Heart left ventricle (tissue), 16 donors: ENCODE data around the gene NOSTRIN. TPM values are rescaled to one million over a fixed set of nuclear protein-coding genes. Genes with fewer than 3 reads are reported as not detected.

ENCODE experiments used
- ATAC-seq, 4 donors: fragments of 200-7000 bp; cut with Tn5 transposase; one replicate each; pipeline ENCODE4 v1.9.1; 2020 to 2022; ENCODE audit warnings: moderate library complexity in 4 of 4, mild to moderate bottlenecking in 3 of 4, moderate number of reproducible peaks in 1 of 4
- DNase-seq, 5 donors: peaks; one replicate each; pipeline ENCODE4 v3.0.0-alpha.2; 2020
- H3K27ac ChIP-seq, 12 donors: fragments of 200-600 bp; sonication (generic) in 4 of 12; one replicate each; pipeline versions ENCODE4 v1.5.0 to v1.8.0; 2016 to 2022; ENCODE audit warnings: mild to moderate bottlenecking in 2 of 12
- H3K27me3 ChIP-seq, 9 donors: fragments of 200-600 bp; sonication (generic) in 2 of 9; one replicate each; pipeline versions ENCODE4 v1.5.1 to v1.8.0; 2016 to 2022; ENCODE audit warnings: mild to moderate bottlenecking in 3 of 9
- H3K36me3 ChIP-seq, 9 donors: fragments of 200-600 bp; sonication (generic) in 2 of 9; one replicate each; pipeline versions ENCODE4 v1.5.0 to v1.8.0; 2018 to 2022; ENCODE audit warnings: mild to moderate bottlenecking in 2 of 9
- H3K4me1 ChIP-seq, 12 donors: fragments of 200-600 bp; sonication (generic) in 4 of 12; one replicate each; pipeline versions ENCODE4 v1.5.0 to v1.8.0; 2016 to 2022; ENCODE audit warnings: mild to moderate bottlenecking in 3 of 12
- H3K4me3 ChIP-seq, 12 donors: fragments of 200-600 bp; sonication (generic) in 4 of 12; one replicate each; pipeline versions ENCODE4 v1.5.0 to v1.8.0; 2017 to 2022; ENCODE audit warnings: mild to moderate bottlenecking in 9 of 12, moderate library complexity in 4 of 12
- H3K9me3 ChIP-seq, 12 donors: fragments of 200-600 bp; sonication (generic) in 4 of 12; one replicate each; pipeline versions ENCODE4 v1.5.0 to v1.8.0; 2016 to 2022; ENCODE audit warnings: mild to moderate bottlenecking in 1 of 12
- POLR2A ChIP-seq, 2 donors: fragments of 450-650 bp; IDR thresholded peaks; one replicate each; pipeline ENCODE4 v1.6.1; 2017; ENCODE audit warnings: antibody characterized with exemption in 2 of 2, mild to moderate bottlenecking in 2 of 2, moderate library complexity in 2 of 2
- WGBS, 4 donors: extraction: QIAGEN DNeasy Blood & Tissue Kit in 2 of 4; methylation state at CpG; one replicate each; pipeline versions ENCODE4 v1.1.5 to v1.1.7; 2013 to 2018; 5-methylcytosine and 5-hydroxymethylcytosine counted together
- intact Hi-C, 10 donors: fragments of 100-400 bp; cut with DNase I; formaldehyde crosslinking; loops; one replicate each; pipeline versions ENCODE4 v1.11.1 to v1.14.2; 2022
- polyA plus RNA-seq, 2 donors: library from polyadenylated mRNA; stranded (reverse); fragments of 200-250 nt; gene quantifications; one replicate each; pipeline ENCODE4 v1.2.3, GENCODE V29; 2013
- total RNA-seq, 9 donors: library from RNA; depleted of rRNA in 2 of 9; stranded (reverse); fragments of >200 nt in 2 of 9; fragmentation: NEBNext Ultra II Directional in 3 of 9; extraction: Animal tissue kit (Norgen Biotek cat#: 25700) in 3 of 9; gene quantifications; one replicate each; pipeline versions ENCODE4 v1.1.0 to v1.2.4, GENCODE V29; 2016 to 2023
- TF ChIP-seq, protein P1 (sequence below), 12 donors: fragments of 200-600 bp; sonication (generic) in 4 of 12; IDR thresholded peaks; one replicate each; pipeline versions ENCODE4 v1.5.0 to v1.8.0; 2018 to 2022; ENCODE audit warnings: antibody characterized with exemption in 12 of 12, mild to moderate bottlenecking in 5 of 12
- donor health status: ischemic (EF 13 %, LVEDD 7.1; RV severe dilation, severe dysfunction).
- donor health status: healthy with polysubstance abuse.
- donor health status: DM: no; HTN: yes; CAD: no.
- donor health status: DM: no; HTN: no; CAD: no.
- donor health status: ischemic (EF 25% LVEDD 6.9; RV normal size, moderate dysfunction).
- donor health status: ischemic (EF 25% LVEDD 5.7; RV mildly dilated, moderate dysfunction).
- donor health status: healthy.
- donor health status: DM: yes; HTN: yes; CAD: no.
- donor health status: ischemic (EF 35%, LVEDD 5.7; RV mildly dilated, moderate dysfunction).
- donor health status: nonischemic (EF 11% LVEDD 7.7; RV severe dilation, severe dysfunction).
- donor health status: DM: yes; HTN: yes; CAD: no.
- donor health status: PGD.
- donor health status: ischemic (EF 29% LVEDD 5.4; RV normal size, mild dysfunction).
- donor health status: nonischemic (EF 23%, LVEDD 6.1; RV moderate dilation, normal function).

NOSTRIN gene
- total and polyA plus RNA-seq, 11 donors = 8.2 to 19.1 (median 10.1) TPM

DNA sequence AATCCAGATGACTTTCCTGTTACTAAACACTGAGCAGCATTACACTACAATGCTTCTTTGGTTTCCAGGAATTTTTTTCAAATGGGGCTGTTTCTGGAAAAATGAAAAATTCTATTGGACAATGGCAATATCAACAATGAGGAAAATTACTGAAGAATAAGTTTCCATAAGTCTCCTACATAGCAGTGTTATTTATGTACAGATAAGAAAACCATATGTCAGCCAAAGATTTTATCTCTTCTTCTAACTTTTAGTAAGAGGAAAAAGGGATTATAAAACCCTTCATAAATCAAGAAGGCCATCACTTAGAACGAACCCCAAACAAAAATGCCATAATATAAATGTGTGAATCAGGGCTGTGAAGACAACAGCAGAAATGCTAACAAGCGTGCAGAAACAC, 31.6 kb upstream of the NOSTRIN start:
- ATAC-seq (no peak), DNase-seq (no peak)
- intact Hi-C loops = loop anchor here (2.0 to 10.0 kb wide), 6 partner anchors 47 to 152 kb away; no protein-coding TSS in a partner anchor
- Histone ChIP-seq H3K36me3 (peaks cover 0 to 16% (median 12%) of the 10 kb centered on the region in 9 donors), H3K4me3 (no peak overlapping the region), H3K9me3 (peaks cover 0 to 5% (median 0%) of the 10 kb centered on the region in 12 donors), H3K27me3 (no peaks in the 10 kb centered on the region), H3K27ac (no peak overlapping the region), H3K4me1 (peaks cover 0 to 26% (median 5%) of the 10 kb centered on the region in 12 donors)
- 77 to 87% (median 82%) methylated on average over 2 of the region's 2 CpGs for WGBS, 4 donors
- TF ChIP-seq, protein P1, sequence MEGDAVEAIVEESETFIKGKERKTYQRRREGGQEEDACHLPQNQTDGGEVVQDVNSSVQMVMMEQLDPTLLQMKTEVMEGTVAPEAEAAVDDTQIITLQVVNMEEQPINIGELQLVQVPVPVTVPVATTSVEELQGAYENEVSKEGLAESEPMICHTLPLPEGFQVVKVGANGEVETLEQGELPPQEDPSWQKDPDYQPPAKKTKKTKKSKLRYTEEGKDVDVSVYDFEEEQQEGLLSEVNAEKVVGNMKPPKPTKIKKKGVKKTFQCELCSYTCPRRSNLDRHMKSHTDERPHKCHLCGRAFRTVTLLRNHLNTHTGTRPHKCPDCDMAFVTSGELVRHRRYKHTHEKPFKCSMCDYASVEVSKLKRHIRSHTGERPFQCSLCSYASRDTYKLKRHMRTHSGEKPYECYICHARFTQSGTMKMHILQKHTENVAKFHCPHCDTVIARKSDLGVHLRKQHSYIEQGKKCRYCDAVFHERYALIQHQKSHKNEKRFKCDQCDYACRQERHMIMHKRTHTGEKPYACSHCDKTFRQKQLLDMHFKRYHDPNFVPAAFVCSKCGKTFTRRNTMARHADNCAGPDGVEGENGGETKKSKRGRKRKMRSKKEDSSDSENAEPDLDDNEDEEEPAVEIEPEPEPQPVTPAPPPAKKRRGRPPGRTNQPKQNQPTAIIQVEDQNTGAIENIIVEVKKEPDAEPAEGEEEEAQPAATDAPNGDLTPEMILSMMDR (IDR thresholded peaks at IDR 0.05) = no peak
- TF ChIP-seq POLR2A (IDR thresholded peaks at IDR 0.05) = no peak

DNA sequence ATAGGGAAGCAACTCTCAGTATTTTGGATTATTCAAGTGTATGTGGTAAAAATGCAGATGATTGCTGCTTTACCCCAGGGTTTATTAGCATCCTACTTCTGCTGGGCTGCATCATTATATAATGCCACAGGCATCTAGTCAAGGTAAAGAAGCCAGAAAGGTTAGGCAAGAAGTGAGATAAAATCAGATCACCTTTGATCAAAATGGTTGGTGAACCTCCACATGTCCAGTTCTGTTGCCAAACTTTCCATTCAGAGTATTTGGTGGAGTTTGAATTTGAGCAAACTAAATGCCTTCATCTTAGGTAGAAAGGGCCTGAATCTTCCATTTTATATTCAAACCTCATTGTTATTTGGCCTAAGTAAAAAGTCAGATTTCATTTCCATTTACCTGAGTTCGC, 29.7 kb upstream of the NOSTRIN start:
- H3K9me3 ChIP-seq = peaks cover 0 to 9% (median 0%) of the 10 kb centered on the region in 12 donors
- H3K4me1 ChIP-seq = peaks cover 0 to 16% (median 4%) of the 10 kb centered on the region in 12 donors
- H3K36me3 ChIP-seq = peaks cover 0 to 16% (median 6%) of the 10 kb centered on the region in 9 donors
- H3K27me3 ChIP-seq = no peaks in the 10 kb centered on the region
- no peak overlapping the region for H3K4me3 ChIP-seq
- TF ChIP-seq POLR2A (IDR thresholded peaks at IDR 0.05) = no peak
- TF ChIP-seq, protein P1 (IDR thresholded peaks at IDR 0.05) = no peak
- intact Hi-C loops = loop anchor here (1.0 to 10.0 kb wide), 7 partner anchors 45 to 150 kb away; no protein-coding TSS in a partner anchor
- no peak for DNase-seq
- ATAC-seq = no peak
- no peak overlapping the region for H3K27ac ChIP-seq
- WGBS, 4 donors = 99 to 100% (median 100%) methylated on average over 1 of the region's 1 CpG

DNA sequence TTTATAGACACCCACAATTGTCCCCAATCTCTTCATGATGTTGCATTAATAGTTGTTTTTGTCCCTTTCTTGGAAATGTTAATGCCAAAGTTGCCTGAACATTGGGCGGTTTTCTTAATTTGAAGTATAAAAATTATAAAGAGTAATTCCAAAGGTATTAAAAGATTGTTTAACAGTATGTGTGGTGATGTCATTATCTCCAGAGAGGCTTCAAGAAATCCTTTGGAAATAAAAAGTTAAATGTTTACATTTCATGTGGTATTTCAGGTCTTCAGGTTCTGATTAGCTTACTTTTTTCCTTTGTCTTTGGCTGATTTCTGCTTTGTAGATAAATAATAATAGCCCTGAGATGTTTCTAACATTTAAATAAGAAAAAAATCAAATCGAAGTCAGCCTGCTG, 29.3 kb upstream of the NOSTRIN start:
- Histone ChIP-seq H3K4me3 (no peak overlapping the region), H3K9me3 (peaks cover 0 to 9% (median 0%) of the 10 kb centered on the region in 12 donors), H3K4me1 (peaks cover 0 to 16% (median 4%) of the 10 kb centered on the region in 12 donors), H3K27me3 (no peaks in the 10 kb centered on the region), H3K36me3 (peaks cover 0 to 16% (median 6%) of the 10 kb centered on the region in 9 donors), H3K27ac (no peak overlapping the region)
- DNase-seq (no peak), ATAC-seq (no peak)
- TF ChIP-seq, protein P1 (IDR thresholded peaks at IDR 0.05) = no peak
- TF ChIP-seq POLR2A (IDR thresholded peaks at IDR 0.05) = no peak
- WGBS, 4 donors = 77 to 88% (median 82%) methylated on average over 2 of the region's 2 CpGs
- intact Hi-C loops = loop anchor here (1.0 to 10.0 kb wide), 7 partner anchors 44 to 149 kb away; no protein-coding TSS in a partner anchor

DNA sequence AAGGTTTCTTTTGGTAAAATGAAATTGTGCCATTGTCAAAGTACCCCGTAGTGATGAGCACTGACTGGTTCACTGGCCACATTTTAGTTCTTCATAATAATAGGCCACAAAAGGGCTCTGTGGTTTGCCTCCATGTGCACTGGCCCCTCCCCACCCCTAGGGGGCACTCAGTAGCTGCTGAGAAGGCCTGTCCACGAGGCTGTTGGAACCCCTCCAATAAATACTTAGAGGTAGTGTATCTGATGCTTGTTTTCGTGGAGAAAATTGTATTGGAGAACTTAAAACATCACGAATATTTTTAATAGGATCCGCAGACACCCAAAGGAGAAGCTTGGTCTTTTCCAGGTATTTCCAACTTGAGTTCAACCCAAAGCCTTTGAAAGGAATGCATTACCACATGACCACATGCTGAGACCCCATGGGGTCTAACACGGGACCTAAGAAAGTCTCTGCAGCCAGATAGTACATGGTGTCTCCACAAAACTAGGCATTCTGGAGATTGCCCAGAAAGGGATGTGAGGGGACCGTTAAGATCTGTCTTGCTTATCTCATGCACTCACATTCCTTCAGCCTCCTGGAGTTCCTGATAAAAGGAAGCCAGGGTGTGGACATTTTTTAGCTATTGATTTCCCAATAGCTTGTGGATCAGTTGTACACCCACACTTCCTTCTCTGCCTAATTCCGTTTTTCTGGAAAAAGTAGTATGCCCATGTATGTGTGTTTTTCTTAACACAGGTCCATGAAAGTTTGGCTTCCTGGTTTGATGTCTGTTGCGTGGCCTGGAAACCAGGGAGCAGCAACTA, 28.5 kb upstream of the NOSTRIN start:
- peak in 3 of 4 donors; percentile 57 to 86 (median 73) for ATAC-seq
- peaks cover 0 to 16% (median 4%) of the 10 kb centered on the region in 12 donors for H3K4me1 ChIP-seq
- DNase-seq = peak; percentile 50 to 76 (median 55)
- H3K27ac ChIP-seq = no peak overlapping the region
- TF ChIP-seq POLR2A (IDR thresholded peaks at IDR 0.05) = no peak
- TF ChIP-seq, protein P1 (IDR thresholded peaks at IDR 0.05) = peak; percentile 74 to 95 (median 88)
- peaks cover 0 to 16% (median 0%) of the 10 kb centered on the region in 9 donors for H3K36me3 ChIP-seq
- H3K27me3 ChIP-seq = no peaks in the 10 kb centered on the region
- 43 to 49% (median 46%) methylated on average over 9 of the region's 9 CpGs for WGBS, 4 donors
- intact Hi-C loops = loop anchor here (1.0 to 10.0 kb wide), 8 partner anchors 43 to 148 kb away; no protein-coding TSS in a partner anchor
- peaks cover 0 to 9% (median 0%) of the 10 kb centered on the region in 12 donors for H3K9me3 ChIP-seq
- H3K4me3 ChIP-seq = no peak overlapping the region
